ENCODE measurements around the gene ZNF302.

DNA sequence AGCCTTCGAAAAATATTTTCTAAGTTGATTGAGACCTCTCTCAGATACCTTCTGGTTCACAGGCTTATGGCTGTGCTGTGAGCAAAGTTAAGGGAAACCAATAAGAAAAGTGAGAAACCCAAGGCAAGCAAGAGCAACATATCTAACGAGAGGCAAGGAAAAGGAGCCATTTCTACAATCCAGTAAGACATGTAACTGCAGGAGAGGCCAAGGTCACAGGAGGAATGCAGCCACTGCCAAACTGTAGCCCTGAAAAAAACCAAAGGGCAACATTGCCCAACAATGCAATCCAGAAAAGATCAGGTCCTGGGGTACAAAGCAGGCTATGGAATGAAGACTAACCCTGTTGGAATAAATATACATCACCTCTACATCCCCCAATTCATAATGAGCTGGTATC, 21.8 kb upstream of the ZNF302 start:
- no peak for TF ChIP-seq CTCF (IDR thresholded peaks at IDR 0.05)
- no peak for TF ChIP-seq EP300 (IDR thresholded peaks at IDR 0.05)
- TF ChIP-seq POLR2A (IDR thresholded peaks at IDR 0.05) = no peak
